ENCODE measurements around the gene WARS2.

DNA sequence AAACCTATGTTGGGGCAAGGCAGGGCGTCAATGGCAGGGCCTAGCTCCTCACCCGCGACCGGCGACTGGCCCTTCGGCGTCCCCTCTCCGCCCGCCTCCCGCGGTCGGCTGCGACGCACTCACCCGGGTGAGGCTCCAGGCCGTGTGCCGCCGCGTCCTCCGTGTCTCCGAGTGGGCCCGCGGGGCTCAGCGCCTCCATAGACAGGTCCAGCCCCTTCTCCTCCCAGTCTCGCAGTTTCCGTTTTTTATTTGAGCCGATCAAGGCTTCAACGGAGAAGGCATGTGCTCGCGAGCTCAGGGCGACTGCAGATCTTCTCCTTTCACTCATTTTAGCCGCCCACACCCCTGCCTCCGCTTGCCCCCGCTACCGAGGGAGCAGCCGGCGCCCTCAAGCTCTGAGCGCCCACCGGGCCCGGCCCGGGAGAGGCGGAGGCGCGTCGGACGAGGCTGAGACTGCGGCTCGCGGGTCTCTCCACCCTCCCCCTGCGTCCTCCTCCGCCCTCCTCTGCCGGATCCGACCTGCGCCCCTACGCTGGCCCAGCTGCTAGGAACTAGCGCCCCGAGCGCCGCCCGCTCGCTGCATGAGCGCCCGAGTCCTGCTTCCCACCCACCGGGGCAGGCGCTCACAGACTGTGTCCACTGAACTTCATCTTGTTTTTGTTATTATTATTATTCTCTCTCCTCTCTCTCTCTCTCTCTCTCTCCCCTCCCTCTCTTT lies 152.8 kb downstream of the WARS2 start:
- TF ChIP-seq EZH2 (IDR thresholded peaks at IDR 0.05; ENCODE audit: borderline replicate concordance, low read length), result no peak
- TF ChIP-seq, protein P1, sequence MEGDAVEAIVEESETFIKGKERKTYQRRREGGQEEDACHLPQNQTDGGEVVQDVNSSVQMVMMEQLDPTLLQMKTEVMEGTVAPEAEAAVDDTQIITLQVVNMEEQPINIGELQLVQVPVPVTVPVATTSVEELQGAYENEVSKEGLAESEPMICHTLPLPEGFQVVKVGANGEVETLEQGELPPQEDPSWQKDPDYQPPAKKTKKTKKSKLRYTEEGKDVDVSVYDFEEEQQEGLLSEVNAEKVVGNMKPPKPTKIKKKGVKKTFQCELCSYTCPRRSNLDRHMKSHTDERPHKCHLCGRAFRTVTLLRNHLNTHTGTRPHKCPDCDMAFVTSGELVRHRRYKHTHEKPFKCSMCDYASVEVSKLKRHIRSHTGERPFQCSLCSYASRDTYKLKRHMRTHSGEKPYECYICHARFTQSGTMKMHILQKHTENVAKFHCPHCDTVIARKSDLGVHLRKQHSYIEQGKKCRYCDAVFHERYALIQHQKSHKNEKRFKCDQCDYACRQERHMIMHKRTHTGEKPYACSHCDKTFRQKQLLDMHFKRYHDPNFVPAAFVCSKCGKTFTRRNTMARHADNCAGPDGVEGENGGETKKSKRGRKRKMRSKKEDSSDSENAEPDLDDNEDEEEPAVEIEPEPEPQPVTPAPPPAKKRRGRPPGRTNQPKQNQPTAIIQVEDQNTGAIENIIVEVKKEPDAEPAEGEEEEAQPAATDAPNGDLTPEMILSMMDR (IDR thresholded peaks at IDR 0.05; ENCODE audit: low read length), result no peak

Measured in OCI-LY1 (cell line).